GM23338 (cell line): ENCODE data around the gene ARRB1. TPM values are rescaled to one million over a fixed set of nuclear protein-coding genes. Genes with fewer than 3 reads are reported as not detected.
A peak's percentile ranks its signal among the peaks of the same experiment; 100 is the strongest.

Source experiments
- ATAC-seq: fragments of 200-7000 bp; cut with Tn5 transposase; 3 replicates; pipeline ENCODE4 v1.9.1; 2020
- DNase-seq: peaks from one replicate; pipeline ENCODE4 v3.0.0-alpha.2; 2015; ENCODE audit warnings: low spot score
- H2AFZ ChIP-seq: fragments of 200-600 bp; sonication (generic); 2 replicates; pipeline ENCODE4 v1.8.0; 2016; ENCODE audit warnings: antibody characterized with exemption, mild to moderate bottlenecking, moderate library complexity
- H3F3A ChIP-seq: fragments of 200-600 bp; sonication (generic); replicated peaks from 2 replicates; pipeline ENCODE4 v1.8.0; 2017; ENCODE audit warnings: antibody characterized with exemption, mixed run types, low read depth
- H3K27ac ChIP-seq: fragments of 200-600 bp; sonication (generic); 2 replicates; pipeline ENCODE4 v1.6.1; 2016; ENCODE audit warnings: low read depth
- H3K27me3 ChIP-seq: fragments of 200-600 bp; sonication (generic); 2 replicates; pipeline ENCODE4 v1.8.0; 2016; ENCODE audit warnings: mild to moderate bottlenecking, mixed run types, moderate library complexity; ENCODE audit not compliant: insufficient read depth
- H3K36me3 ChIP-seq: fragments of 200-600 bp; sonication (generic); 2 replicates; pipeline ENCODE4 v1.8.0; 2016; ENCODE audit warnings: mild to moderate bottlenecking; ENCODE audit not compliant: insufficient read depth
- H3K4me1 ChIP-seq: fragments of 200-600 bp; sonication (generic); 2 replicates; pipeline ENCODE4 v1.8.0; 2016; ENCODE audit warnings: mild to moderate bottlenecking, moderate library complexity; ENCODE audit not compliant: insufficient read depth
- H3K4me2 ChIP-seq: fragments of 200-600 bp; sonication (generic); 2 replicates; pipeline ENCODE4 v1.7.1; 2017; ENCODE audit warnings: mixed run types
- H3K4me3 ChIP-seq: fragments of 200-600 bp; sonication (generic); 2 replicates; pipeline ENCODE4 v1.6.1; 2016; ENCODE audit warnings: mixed run types
- H3K79me2 ChIP-seq: fragments of 200-600 bp; sonication (generic); replicated peaks from 2 replicates; pipeline ENCODE4 v1.8.0; 2017; ENCODE audit warnings: mild to moderate bottlenecking; ENCODE audit not compliant: insufficient read depth
- H3K9me2 ChIP-seq: fragments of 200-600 bp; sonication (generic); 2 replicates; pipeline ENCODE4 v1.8.0; 2017; ENCODE audit not compliant: insufficient read depth
- H4K20me1 ChIP-seq: fragments of 200-600 bp; sonication (generic); replicated peaks from 2 replicates; pipeline ENCODE4 v1.8.0; 2017; ENCODE audit warnings: mild to moderate bottlenecking; ENCODE audit not compliant: insufficient read depth
- H3K27ac Mint-ChIP-seq: 2 replicates; pipeline ENCODE4 v1.8.0; 2020; ENCODE audit warnings: inconsistent platforms, mild to moderate bottlenecking, moderate library complexity, mixed read lengths
- H3K27me3 Mint-ChIP-seq: 3 replicates; pipeline ENCODE4 v1.8.0; 2022; ENCODE audit warnings: low read depth, mild to moderate bottlenecking, moderate library complexity, mixed read lengths, inconsistent platforms; ENCODE audit not compliant: insufficient read depth, poor library complexity
- H3K36me3 Mint-ChIP-seq: 3 replicates; pipeline ENCODE4 v1.8.0; 2021; ENCODE audit warnings: low read depth, mild to moderate bottlenecking, inconsistent platforms, moderate library complexity, mixed read lengths
- H3K4me1 Mint-ChIP-seq: 3 replicates; pipeline ENCODE4 v1.8.0; 2020; ENCODE audit warnings: mild to moderate bottlenecking, inconsistent platforms, mixed read lengths
- H3K4me3 Mint-ChIP-seq: 3 replicates; pipeline ENCODE4 v1.8.0; 2021; ENCODE audit warnings: moderate library complexity, mild to moderate bottlenecking, inconsistent platforms, mixed read lengths
- H3K9me3 Mint-ChIP-seq: 3 replicates; pipeline ENCODE4 v1.8.0; 2020; ENCODE audit warnings: moderate library complexity, mild to moderate bottlenecking, inconsistent platforms, mixed read lengths
- EZH2 ChIP-seq: fragments of 200-600 bp; sonication (generic); IDR thresholded peaks from one replicate; pipeline ENCODE4 v1.8.0; 2017; ENCODE audit warnings: antibody characterized with exemption, mild to moderate bottlenecking, low read depth; ENCODE audit not compliant: unreplicated experiment
- EZH2phosphoT487 ChIP-seq: fragments of 200-600 bp; sonication (generic); IDR thresholded peaks from one replicate; pipeline ENCODE4 v1.8.1; 2018; ENCODE audit warnings: antibody characterized with exemption; ENCODE audit not compliant: unreplicated experiment
- ZNF114 ChIP-seq: fragments of 250-450 bp; sonication (Bioruptor Pico); IDR thresholded peaks from 2 replicates; pipeline ENCODE4 v1.5.0; 2020; ENCODE audit warnings: mild to moderate bottlenecking, moderate library complexity
- ZNF462 ChIP-seq: fragments of 250-450 bp; sonication (Bioruptor Pico); IDR thresholded peaks from 2 replicates; pipeline ENCODE4 v1.5.0; 2020; ENCODE audit warnings: mild to moderate bottlenecking, moderate library complexity
- polyA plus RNA-seq: library from polyadenylated mRNA; unstranded; fragments of >200 nt; fragmentation: Nextera tagmentation; extraction: Ambion mirVana; gene quantifications from 2 replicates; pipeline ENCODE4 v1.2.1, GENCODE V29; 2016
- total RNA-seq: library from RNA; depleted of rRNA; stranded (reverse); fragments of >200 nt; shearing (Covaris generic); gene quantifications from 2 replicates; pipeline ENCODE4 v1.2.3, GENCODE V29; 2014
- TF ChIP-seq, protein P1 (sequence below): IDR thresholded peaks from 2 replicates; pipeline ENCODE4 v1.6.1; 2016; ENCODE audit warnings: antibody characterized with exemption
- TF ChIP-seq, protein P2 (sequence below), 2 experiments: fragments of 200-600 bp in 1 of 2; sonication (generic) in 1 of 2; conservative IDR thresholded peaks; 2 replicates each; pipeline versions ENCODE4 v1.5.1 to v1.6.1; 2016 to 2017; ENCODE audit warnings: antibody characterized with exemption in 2 of 2, low read depth in 2 of 2, mild to moderate bottlenecking in 2 of 2, moderate library complexity in 1 of 2

Gene ARRB1
- total and polyA plus RNA-seq, 2 experiments from 2014 or later: 6.3 to 11.1 TPM

DNA sequence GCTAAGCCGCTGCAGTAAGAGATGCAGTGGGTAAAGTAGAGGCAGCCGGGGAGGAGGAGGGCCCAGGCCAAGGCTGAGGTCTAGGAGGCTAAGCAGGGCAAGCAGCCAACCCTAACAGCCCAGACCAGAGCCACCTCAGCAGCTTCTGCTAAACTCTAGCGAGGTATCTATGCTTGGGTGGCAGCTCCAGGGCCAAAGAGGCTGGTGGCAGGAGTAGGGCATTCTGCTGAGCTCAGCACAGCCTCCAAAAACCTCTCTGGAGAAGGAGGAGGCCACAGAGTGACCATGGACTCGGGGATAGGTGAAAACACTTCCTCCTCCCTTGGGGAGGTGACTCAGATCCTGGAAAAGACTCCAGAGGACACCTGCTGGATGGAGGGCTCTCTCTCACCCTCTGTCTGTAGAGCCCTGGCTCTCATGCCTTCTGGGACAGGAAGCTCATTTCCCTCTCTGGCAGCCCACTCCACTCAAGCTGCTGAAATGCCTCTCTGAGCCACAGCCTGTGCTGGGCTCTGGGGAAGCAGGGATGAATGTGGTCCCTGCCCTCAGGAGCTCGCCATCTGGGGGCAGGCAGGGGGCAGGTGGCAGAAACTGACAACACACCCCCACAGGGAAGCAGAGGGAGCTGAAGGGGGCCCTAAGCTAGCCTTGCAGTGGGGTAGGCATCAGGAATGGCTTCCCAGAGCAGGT, 127.4 kb downstream of the ARRB1 start:
- H3K4me3 ChIP-seq: no peak overlapping the region
- H3K79me2 ChIP-seq: no peaks in the 10 kb centered on the region
- Mint-ChIP-seq H3K4me3 (no peak overlapping the region), H3K36me3 (no peaks in the 10 kb centered on the region), H3K27me3 (peaks cover 3% of the 10 kb centered on the region), H3K9me3 (no peaks in the 10 kb centered on the region), H3K4me1 (peaks cover 5% of the 10 kb centered on the region; the same call in 2 of the 3 replicates), H3K27ac (no peak overlapping the region)
- no peak overlapping the region for H3K27ac ChIP-seq
- no peaks in the 10 kb centered on the region for H3K36me3 ChIP-seq
- ATAC-seq (peak; percentile 80), DNase-seq (peak; percentile 24)
- H3F3A ChIP-seq: no peaks in the 10 kb centered on the region
- H3K27me3 ChIP-seq: no peaks in the 10 kb centered on the region
- 0 out of 2 replicates have a peak, but pooled peaks cover 8% of the 10 kb centered on the region for H4K20me1 ChIP-seq
- H3K4me2 ChIP-seq: no peak overlapping the region
- no peaks in the 10 kb centered on the region for H3K4me1 ChIP-seq
- H2AFZ ChIP-seq: no peak overlapping the region
- no peaks in the 10 kb centered on the region for H3K9me2 ChIP-seq
- TF ChIP-seq ZNF462 (CRISPR knock-in tag): no peak
- TF ChIP-seq EZH2: no peak
- TF ChIP-seq, protein P1, sequence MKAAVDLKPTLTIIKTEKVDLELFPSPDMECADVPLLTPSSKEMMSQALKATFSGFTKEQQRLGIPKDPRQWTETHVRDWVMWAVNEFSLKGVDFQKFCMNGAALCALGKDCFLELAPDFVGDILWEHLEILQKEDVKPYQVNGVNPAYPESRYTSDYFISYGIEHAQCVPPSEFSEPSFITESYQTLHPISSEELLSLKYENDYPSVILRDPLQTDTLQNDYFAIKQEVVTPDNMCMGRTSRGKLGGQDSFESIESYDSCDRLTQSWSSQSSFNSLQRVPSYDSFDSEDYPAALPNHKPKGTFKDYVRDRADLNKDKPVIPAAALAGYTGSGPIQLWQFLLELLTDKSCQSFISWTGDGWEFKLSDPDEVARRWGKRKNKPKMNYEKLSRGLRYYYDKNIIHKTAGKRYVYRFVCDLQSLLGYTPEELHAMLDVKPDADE: no peak
- TF ChIP-seq, protein P2, sequence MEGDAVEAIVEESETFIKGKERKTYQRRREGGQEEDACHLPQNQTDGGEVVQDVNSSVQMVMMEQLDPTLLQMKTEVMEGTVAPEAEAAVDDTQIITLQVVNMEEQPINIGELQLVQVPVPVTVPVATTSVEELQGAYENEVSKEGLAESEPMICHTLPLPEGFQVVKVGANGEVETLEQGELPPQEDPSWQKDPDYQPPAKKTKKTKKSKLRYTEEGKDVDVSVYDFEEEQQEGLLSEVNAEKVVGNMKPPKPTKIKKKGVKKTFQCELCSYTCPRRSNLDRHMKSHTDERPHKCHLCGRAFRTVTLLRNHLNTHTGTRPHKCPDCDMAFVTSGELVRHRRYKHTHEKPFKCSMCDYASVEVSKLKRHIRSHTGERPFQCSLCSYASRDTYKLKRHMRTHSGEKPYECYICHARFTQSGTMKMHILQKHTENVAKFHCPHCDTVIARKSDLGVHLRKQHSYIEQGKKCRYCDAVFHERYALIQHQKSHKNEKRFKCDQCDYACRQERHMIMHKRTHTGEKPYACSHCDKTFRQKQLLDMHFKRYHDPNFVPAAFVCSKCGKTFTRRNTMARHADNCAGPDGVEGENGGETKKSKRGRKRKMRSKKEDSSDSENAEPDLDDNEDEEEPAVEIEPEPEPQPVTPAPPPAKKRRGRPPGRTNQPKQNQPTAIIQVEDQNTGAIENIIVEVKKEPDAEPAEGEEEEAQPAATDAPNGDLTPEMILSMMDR (conservative IDR thresholded peaks at IDR 0.05; ENCODE audit: low read depth in 2 of 2): peak in 1 of 2 experiments; percentile 26; a peak in 2 of 4 replicates
- TF ChIP-seq ZNF114 (CRISPR knock-in tag): no peak
- no peak for TF ChIP-seq EZH2phosphoT487
